GM18508 (cell line): ENCODE results near the gene ATP6V1A.

Experiments
- ATAC-seq: cut with Tn5 transposase; IDR thresholded peaks from one replicate; pipeline ENCODE4 v1.9.1; 2021; ENCODE audit warnings: moderate number of reproducible peaks; ENCODE audit not compliant: insufficient read depth, unreplicated experiment

ATP6V1A gene

DNA sequence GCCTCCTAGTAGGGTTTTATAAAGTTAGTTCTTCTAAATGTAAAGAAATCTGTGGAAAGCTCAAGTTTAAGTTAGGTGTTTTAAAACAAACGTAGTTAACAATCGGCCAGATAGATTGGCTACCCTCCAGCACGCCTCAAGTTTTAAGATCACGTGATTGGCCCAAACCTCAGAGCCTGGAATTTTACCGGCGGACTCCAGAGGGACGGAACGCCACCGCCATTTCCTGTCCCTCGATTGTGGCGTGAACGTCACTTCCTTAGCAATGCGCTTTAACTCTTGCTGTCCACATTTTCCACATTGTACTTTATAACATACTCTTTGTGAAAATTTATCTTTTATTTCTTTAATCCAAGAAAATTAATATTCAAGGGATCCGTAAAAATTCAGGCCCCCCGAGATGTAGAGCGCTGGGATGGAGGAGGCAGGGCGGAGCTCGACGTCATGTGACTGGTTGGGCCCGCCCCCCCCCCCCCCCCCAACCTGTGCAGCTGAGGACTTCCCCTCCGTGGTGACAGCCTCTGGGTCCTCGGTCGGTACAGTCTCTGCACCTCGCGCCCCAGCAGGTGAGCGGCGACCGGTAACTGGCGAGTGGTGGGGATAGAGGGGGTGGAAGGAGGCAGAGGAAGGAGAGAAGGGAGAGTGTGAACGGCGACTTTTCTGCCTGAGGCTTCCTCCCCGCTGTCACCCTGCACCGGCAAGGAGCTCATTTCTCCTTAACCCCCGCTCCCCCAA is at the start of gene ATP6V1A:
ATP6V1A (plus strand) TSS at position 488 of the 735 bp plus-strand sequence. CDS start 31,719 bp downstream, outside the sequence.
- no peak for ATAC-seq

DNA sequence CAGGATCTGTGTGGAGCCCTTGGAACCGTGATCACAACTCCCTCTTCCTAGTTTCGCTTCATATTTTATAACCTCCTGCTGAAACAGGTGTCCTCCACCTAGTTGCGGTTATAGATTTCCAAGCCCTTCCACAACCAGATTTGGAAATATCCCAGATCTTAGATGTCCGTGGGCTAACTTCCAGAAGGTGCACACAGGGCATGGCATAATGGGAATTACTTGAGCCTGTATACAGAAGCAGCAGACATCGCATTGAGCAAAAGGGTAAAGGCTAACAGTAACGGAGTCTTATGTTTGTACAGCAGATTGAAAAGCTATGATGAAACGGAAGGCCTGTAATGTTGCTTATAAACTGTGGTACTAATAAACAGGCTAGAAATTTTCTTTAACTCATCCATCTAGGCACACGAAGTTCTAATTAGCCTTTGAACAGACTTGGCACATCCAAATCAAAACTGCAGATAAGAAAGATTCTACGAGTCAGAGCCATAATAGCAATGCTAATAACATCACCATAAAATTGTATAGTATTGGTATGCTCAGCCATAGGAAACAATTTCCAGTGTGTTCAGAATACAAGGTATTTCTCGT is 49.2 kb upstream of the ATP6V1A start:
- ATAC-seq, result no peak

DNA sequence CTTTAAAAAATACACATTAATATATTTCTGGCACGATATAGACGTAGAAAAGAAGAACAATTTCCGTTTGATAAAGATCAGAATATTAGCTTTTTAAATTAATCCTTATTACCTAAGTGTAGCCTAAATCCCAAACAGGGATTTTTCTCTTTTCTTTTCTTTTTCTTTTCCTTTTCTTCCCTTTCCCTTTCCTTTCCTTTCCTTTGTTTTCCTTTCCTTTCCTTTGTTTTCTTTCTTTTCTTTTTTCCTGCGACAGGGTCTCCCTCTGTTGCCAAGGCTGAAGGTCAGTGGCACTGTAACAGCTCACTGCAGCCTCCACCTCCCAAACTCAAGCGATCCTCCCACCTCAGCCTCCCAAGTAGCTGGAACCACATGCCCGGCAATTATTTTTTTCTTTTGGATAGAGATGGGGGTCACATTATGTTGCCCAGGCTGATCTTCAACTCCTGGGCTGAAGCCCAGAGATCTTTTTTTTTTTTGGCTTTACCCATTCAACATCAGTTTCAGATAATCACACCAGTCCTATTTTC is 48.6 kb upstream of the ATP6V1A start:
- ATAC-seq, result no peak

DNA sequence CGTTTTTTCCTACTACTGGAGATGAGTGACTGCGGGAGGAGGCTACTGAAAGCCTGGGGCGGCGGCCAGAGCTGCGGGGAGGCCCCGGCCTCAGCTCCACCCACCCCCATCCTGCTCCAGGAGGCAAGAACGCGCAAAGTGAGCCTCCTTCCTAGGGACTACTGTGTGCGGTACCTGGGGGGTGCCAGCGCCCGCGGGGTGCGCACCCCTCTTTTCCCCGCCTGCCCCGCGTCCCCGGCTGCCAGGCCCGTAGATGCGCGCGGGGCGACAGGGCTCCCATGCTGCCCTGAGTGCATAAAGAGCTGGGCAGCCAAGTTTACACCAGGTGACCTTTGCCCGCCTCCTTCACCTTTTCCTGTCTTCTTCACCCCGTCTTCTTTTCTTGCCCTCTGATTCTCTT is 47.9 kb upstream of the ATP6V1A start:
- ATAC-seq, result no peak

DNA sequence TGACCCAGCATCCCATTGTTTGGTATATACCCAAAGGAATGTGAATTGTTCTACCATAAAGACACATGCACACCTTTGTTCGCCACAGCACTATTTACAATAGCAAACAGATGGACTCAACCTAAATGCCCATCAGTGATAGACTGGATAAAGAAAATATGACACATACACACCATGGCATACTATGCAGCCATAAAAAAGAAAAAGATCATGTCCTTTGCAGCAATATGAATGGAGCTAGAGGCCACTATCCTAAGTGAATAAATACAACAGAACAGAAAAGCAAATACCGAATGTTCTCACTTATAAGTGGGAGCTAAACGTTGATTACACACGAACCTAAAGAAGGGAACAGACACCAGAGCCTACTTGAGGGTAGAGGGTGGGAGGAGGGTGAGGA is 39.0 kb upstream of the ATP6V1A start:
- no peak for ATAC-seq

DNA sequence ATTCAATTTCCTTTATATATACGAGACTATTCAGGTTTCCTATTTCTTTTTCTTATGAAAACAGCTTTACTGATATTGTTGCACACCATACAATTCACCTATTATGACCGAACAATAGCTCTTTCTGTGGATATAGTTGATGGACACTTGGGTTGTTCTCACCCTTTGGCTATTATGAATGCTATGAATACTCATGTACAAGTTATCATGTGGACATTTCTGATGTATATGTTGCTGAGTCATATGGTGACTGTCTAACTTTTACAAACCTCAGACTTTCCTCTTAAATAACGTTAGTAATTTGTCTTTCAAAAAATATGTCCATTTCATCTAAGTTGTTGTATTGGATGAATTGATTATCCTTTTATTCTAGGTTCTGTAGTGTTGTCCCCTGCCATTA is 34.7 kb upstream of the ATP6V1A start:
- no peak for ATAC-seq

DNA sequence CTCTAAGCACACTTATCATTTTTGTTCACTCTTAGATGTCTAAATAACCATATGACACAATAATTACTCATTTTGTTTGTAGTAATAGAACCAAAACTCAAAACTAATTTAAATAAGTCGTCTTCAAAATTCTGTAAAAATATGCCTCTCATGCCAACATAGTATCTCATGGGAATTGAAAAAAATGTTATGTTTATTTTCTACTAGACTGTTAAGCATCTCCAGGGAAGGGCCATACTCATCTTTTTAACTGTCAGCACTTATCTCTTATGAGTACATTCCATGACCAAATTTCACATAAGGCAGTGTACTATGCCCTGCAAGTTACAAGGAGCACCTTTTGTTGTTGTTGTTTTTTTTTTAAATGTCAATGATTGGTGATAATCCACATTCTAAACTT is 32.1 kb upstream of the ATP6V1A start:
- no peak for ATAC-seq

DNA sequence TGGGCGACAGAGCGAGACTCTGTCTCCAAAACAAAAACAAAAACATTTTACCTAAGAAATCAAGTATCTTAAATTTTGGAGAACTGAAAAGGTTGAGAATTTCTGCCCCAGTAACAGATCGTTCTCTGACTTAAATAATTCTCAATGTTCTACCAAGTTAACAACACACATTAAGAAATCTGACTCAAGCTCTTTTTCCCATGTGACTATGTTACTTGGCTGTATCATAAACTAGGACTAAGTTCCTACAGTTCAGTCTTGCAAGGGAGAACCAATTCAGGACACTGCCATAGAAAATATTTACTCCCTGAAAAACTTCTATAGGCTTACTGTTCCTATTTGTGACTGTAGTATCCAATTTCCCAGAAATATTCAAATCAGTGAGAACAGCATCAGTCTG is 29.5 kb upstream of the ATP6V1A start:
- no peak for ATAC-seq

DNA sequence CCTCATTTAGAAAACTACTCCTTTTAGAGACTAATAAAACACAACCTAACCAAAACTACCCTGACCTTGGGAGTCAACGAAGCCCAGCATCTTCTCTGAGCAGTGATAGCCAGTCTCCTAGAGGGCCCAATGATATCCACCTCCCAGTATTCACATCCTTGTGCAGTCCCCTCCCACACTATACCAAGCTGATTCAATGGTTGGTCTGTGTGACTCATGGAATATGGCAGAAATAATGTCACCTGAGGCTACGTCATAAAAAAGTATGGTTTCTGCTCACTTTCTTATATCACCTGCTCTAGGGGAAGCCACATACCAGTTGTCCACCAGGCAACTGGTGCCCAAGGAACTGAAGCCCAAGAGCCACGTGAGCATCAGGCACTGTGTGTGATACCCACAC is 29.0 kb upstream of the ATP6V1A start:
- no peak for ATAC-seq

DNA sequence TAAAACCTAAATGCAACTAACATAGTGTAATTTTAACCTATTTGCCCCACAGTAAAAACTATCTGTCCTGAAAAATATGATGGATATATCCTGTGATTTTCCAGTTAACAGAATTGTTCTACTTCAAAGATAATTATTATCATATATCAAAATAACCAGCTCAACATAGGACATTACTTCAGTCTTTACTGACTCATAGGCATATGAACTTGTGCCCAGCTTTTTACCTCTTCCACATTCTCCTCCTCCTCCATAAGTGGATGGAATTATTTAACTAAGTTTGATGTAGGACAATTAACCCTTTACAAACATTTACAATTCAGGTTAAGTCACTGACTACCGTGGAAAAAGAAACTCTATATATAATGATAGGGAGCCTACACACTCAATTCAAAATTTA is 27.5 kb upstream of the ATP6V1A start:
- no peak for ATAC-seq

DNA sequence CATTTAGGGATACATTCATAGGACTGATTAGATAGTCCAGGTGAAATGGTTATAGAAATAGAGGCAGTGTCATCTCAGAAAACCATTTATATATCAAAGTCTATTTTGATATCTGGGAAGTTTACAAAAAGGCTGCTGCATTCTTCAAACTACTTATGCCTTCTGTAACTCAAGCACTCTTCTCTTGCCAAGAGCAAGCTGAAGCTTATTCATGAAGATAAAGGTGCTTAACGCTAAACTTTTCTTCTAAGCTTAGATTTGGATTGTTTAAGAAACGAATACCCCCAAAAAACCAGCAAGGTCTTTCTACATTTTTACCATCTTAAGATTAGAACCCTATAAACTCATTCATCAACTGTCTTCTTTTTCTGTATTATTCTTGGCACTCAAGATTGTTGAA is 27.1 kb upstream of the ATP6V1A start:
- no peak for ATAC-seq

DNA sequence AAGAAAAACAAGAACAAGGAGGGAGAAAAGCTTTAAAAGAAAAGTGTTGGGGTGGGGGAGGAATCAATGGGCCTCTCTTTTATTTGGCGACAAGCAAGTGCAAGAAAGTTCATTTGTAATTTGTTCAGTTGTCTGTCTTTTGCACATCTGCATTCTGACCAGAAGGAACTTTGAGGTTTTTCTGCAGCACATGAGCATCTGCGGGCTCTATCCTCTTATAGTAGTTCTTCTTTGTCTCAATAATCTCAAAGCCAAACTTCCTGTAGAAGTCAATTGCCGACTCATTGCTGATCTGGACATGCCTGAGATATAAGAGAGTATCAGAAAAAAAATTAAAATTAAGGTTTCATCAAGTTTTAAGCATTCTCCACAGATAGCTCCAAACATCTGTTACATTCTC is 25.2 kb upstream of the ATP6V1A start:
- no peak for ATAC-seq

DNA sequence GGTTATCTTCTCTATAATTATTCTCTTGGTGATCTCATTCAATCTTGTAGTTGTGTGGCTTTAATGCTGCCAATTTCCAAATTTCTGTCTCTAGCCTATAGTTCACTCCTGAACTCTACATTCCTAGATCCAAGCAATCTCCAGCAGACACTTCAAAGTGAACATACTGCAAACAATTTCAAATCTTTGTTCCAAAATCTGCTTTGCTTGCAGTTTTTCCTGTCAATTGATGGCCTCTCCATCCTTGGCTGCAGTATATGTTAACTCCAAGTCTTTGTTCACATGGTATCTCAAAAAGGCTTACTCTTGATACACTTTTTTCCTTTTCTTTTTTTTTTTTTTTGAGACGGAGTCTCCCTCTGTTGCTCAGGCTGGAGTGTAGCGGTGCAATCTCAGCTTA is 18.2 kb upstream of the ATP6V1A start:
- no peak for ATAC-seq

DNA sequence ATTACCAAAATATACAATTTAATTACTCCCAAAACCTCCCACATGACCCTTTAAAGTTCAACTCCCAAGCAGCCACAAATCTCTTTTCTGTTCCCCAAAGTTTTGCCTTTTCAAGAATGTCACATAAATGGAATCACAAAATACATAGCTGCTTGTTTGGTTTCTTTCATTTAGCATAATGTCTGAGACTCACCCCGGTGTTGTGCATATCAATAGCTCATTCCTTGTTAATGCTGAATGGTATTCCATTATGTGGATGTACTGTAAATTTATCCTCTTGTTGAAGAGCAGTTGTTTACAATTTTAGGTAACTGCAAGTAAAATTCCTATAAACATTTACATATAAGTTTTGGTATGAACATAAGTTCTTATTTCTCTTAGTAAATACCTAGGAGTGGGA is 16.3 kb upstream of the ATP6V1A start:
- ATAC-seq, result no peak

DNA sequence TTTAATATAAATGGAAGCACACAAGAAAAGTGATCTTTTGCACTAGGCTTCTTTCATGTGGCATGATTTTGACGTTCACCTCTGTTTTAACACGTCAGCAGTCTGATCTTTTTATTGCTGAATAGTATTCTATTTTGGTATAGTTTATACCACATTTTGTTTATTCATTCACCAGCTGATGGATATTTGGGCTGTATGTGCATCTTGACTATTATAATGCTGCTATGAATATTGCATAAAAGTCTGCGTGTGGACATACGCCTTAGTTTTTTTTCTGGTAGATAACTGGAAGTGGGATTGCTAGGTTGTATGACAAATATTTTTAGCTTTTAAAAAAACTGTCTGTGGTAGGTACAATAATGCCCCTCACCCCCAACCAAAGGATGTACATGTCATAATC is 15.1 kb upstream of the ATP6V1A start:
- no peak for ATAC-seq

DNA sequence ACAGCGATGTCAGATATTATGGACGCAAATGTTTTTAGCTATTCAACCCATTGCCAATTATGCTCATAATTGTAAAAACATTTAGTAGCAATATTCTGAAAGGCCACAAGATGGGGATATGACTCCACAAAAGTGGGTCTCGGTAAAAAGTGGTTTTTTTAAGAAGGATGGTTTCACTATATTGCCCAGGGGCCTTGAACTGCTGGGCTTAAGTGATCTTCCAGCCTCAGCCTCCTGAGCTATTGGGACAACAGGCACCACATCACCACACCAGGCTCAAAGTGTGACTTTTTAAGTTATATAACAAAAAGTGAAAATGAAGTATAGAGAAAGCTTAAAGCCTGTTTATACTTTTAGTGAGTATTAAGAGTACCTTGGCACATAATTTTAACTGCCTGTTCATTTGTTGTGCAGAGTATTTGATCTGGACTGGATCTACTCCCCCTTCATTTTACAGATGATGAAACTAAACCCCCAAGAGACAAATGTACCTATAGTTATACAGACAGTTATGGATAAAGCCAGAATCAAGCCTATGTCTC is 10.2 kb upstream of the ATP6V1A start:
- ATAC-seq, result no peak

DNA sequence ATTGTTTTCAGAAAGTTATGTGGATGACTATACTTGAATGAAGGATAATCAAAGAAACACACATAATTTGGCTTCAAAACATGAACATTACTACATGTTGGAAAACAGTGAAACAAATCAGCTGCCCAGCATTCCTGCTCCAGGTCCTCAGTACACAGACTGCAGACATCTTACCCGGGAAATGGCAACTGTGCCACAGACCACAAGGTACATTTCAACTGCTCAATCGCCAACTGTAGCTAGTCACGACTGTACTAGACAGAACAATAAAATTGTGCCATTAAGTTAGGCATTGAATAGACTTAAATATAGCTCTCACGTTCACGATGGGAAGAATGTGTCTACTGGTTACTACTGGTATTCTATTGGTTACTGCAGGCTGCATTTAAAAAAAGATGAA is 5.7 kb upstream of the ATP6V1A start:
- ATAC-seq, result no peak

DNA sequence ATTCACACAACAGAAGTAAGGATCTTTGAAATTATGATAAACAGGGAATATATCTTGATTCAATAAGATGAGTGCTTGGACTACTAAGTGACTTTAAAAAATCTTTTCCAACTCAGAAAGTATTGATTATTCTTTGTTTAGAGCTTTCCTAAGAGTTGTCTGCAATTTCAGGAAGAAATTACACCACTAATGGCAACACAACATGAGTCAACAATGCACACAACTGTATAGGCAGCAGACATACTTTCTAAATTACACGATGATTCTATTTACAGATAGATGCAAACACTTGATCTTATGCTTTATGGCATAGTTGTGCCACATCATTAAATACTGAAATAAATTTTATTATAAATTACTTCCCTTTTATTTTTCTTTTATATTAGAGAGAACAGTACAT is 5.2 kb upstream of the ATP6V1A start:
- no peak for ATAC-seq

DNA sequence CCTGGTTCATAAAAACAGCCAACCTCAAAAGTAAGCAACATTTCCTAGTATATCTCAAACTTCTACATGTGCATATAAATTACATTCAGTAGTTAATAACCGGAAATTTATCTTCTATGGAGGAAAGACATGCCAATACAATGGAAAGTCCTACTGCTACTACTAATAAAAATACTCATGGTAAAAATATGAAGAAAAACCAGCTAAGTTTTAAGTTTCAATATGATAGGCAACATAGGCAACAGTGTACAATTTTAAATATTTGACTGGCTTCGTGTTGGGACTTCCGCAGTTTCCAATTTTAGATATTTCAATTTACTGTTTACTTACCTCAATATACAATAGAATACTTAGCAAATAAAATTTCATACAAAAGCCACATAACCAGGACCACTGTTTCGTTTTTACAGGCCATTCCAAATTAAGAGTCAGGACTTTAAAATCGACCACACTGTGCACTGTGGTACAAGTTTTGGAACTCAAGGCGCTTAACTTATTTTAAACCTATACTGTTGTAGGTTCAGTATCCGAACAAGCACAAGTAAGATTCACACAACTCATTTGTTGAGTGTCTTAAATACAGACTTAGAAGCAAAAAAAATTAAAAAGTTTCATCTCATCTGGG is 3.7 kb upstream of the ATP6V1A start:
- no peak for ATAC-seq

DNA sequence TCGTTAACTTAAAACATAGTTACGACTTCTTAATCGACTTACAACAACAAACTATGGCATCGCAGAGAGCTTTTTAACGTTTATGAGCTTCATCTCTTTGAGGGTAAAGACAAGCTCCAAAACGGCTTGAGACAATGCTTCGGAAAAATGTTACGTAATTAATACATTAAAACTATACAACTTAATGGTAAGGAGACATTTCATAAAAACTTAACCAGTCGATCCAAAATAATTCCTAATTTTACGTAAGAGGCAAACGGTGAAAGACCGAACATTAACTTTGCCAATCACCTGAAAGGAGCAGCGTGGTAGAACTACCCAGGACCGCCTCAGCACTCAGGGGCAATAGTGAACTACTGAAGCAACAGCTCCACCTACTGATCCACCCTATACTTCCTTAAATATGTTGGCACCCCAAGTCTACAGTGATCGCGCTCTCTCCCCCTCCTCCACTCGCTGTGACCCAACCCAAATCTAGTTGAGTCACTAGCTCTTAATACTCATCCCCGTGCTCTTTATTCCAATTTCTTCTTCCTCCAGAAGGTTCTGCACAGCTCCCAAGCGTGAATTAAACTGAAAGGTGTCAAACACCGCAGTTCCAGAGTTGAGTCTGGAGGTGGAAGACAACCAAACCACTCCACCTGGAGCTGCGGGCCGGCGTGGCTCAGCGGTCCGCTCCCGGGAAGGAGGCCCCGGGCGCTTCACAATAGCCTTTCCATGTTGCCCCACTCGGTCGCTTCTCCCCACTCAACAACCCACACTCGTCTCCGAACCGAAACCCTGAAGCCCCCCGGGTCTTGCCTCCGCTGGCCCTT is 1.7 kb upstream of the ATP6V1A start:
- ATAC-seq, result no peak
